PC-9 (cell line): ENCODE results near the gene KRT33B. TPM values are rescaled to one million over a fixed set of nuclear protein-coding genes. Genes with fewer than 3 reads are reported as not detected.

Source experiments
- BruUV-seq: library from RNA; stranded (reverse); fragments of 400-500 nt; replicated peaks from 2 replicates; lab custom pipeline; 2021; lab: Mats Ljungman, UMichigan
- CTCF ChIA-PET: fragments of 300-600 bp; sonication (Branson Sonifier 250); formaldehyde crosslinking; loops from one replicate; lab custom pipeline; 2022; ENCODE audit warnings: antibody characterized with exemption; lab: Charles Lee
- POLR2A ChIA-PET: fragments of 300-600 bp; sonication (Branson Sonifier 250); formaldehyde crosslinking; loops from one replicate; lab custom pipeline; 2022; ENCODE audit warnings: antibody characterized with exemption; ENCODE audit not compliant: unreplicated experiment; lab: Charles Lee
- DNase-seq, 2 experiments: peaks; one replicate each; pipeline versions ENCODE4 v3.0.0 to v3.0.0-alpha.2; 2015 to 2022; ENCODE audit warnings: mixed read lengths in 1 of 2
- H2AFZ ChIP-seq: fragments of 200-600 bp; sonication (generic); 2 replicates; pipeline ENCODE4 v1.8.1; 2017; ENCODE audit warnings: antibody characterized with exemption
- H3F3A ChIP-seq: fragments of 200-600 bp; sonication (generic); 2 replicates; pipeline ENCODE4 v1.8.1; 2017; ENCODE audit warnings: antibody characterized with exemption, mild to moderate bottlenecking, low read depth; ENCODE audit not compliant: insufficient read depth
- H3K27ac ChIP-seq: fragments of 200-600 bp; sonication (generic); 2 replicates; pipeline ENCODE4 v1.6.1; 2016; ENCODE audit warnings: mixed run types
- H3K27me3 ChIP-seq: fragments of 200-600 bp; sonication (generic); 2 replicates; pipeline ENCODE4 v1.6.1; 2016; ENCODE audit warnings: low read depth, mixed run types; ENCODE audit not compliant: insufficient read depth
- H3K36me3 ChIP-seq: fragments of 200-600 bp; sonication (generic); 2 replicates; pipeline ENCODE4 v1.6.1; 2016; ENCODE audit warnings: low read depth, mixed run types
- H3K4me1 ChIP-seq: fragments of 200-600 bp; sonication (generic); replicated peaks from 2 replicates; pipeline ENCODE4 v1.6.1; 2016; ENCODE audit warnings: mixed run types; ENCODE audit not compliant: insufficient read depth
- H3K4me2 ChIP-seq: fragments of 200-600 bp; sonication (generic); 2 replicates; pipeline ENCODE4 v1.6.1; 2017; ENCODE audit warnings: mixed run types
- H3K4me3 ChIP-seq: fragments of 200-600 bp; sonication (generic); 2 replicates; pipeline ENCODE4 v1.6.1; 2016; ENCODE audit warnings: mixed run types
- H3K79me2 ChIP-seq: fragments of 200-600 bp; sonication (generic); 2 replicates; pipeline ENCODE4 v1.6.1; 2017; ENCODE audit warnings: low read depth, mixed run types
- H3K9me2 ChIP-seq: fragments of 200-600 bp; sonication (generic); 2 replicates; pipeline ENCODE4 v1.8.1; 2017; ENCODE audit warnings: mild to moderate bottlenecking; ENCODE audit not compliant: insufficient read depth
- H3K9me3 ChIP-seq: fragments of 200-600 bp; sonication (generic); 2 replicates; pipeline ENCODE4 v1.8.1; 2016; ENCODE audit warnings: low read depth; ENCODE audit not compliant: insufficient read depth
- H4K20me1 ChIP-seq: fragments of 200-600 bp; sonication (generic); 2 replicates; pipeline ENCODE4 v1.8.1; 2017; ENCODE audit not compliant: insufficient read depth
- EZH2 ChIP-seq: fragments of 200-600 bp; sonication (generic); IDR thresholded peaks from 2 replicates; pipeline ENCODE4 v1.8.0; 2017; ENCODE audit warnings: antibody characterized with exemption, low read depth
- intact Hi-C: fragments of 100-400 bp; cut with micrococcal nuclease; formaldehyde crosslinking; loops from one replicate; pipeline ENCODE4 v1.10.0; 2022; ENCODE audit not compliant: unreplicated experiment
- total RNA-seq: library from RNA; stranded (reverse); gene quantifications from 2 replicates; pipeline ENCODE4 v1.2.3, GENCODE V29; 2021
- TF ChIP-seq, protein P1 (sequence below): fragments of 200-600 bp; sonication (generic); conservative IDR thresholded peaks from 2 replicates; pipeline ENCODE4 v1.6.1; 2017; ENCODE audit warnings: mixed run types, antibody characterized with exemption, mild to moderate bottlenecking, moderate library complexity

The KRT33B gene
- total RNA-seq, 1 experiment from 2014 or later = not detected

DNA sequence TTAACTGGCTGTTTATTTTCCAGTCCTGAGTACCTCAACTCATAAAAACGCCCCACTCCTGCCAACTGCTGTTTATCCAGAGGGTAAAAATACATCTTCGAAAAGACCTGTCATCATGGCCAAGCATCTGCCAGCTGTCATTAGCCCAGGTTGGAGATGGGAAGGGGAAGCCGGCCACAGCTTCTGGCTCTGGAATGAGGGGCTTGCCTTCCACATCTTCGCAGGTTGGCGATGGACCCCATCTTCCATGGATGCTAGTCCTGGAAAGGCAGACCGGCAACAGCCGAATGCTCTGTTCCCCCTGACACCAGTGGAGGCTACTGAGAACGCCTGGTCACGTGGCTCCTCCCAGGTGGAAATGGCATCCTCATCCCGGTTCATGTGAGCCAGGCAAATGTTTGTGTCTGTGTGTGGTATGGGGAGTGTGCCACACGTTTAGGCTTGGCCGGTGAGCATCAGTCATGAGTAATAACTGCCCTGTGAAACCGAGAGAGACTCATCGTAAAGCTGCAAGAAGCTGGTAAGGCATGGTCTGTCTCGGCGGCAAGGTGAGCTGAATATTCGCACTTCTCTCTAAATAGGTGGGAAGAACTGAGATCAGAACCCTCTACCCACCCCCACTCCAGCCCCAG is 53.7 kb downstream of the KRT33B start:
- no peaks in the 10 kb centered on the region for H3K9me2 ChIP-seq
- H3K9me3 ChIP-seq = no peaks in the 10 kb centered on the region; the same call in none of the 2 replicates
- H3K4me2 ChIP-seq = no peak overlapping the region
- H2AFZ ChIP-seq = no peak overlapping the region
- TF ChIP-seq, protein P1, sequence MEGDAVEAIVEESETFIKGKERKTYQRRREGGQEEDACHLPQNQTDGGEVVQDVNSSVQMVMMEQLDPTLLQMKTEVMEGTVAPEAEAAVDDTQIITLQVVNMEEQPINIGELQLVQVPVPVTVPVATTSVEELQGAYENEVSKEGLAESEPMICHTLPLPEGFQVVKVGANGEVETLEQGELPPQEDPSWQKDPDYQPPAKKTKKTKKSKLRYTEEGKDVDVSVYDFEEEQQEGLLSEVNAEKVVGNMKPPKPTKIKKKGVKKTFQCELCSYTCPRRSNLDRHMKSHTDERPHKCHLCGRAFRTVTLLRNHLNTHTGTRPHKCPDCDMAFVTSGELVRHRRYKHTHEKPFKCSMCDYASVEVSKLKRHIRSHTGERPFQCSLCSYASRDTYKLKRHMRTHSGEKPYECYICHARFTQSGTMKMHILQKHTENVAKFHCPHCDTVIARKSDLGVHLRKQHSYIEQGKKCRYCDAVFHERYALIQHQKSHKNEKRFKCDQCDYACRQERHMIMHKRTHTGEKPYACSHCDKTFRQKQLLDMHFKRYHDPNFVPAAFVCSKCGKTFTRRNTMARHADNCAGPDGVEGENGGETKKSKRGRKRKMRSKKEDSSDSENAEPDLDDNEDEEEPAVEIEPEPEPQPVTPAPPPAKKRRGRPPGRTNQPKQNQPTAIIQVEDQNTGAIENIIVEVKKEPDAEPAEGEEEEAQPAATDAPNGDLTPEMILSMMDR = no peak
- no peak for TF ChIP-seq EZH2
- H3K4me3 ChIP-seq = no peak overlapping the region
- intact Hi-C loops = no loop called here
- H3K27ac ChIP-seq = no peak overlapping the region
- no peaks in the 10 kb centered on the region for H3K4me1 ChIP-seq
- ChIA-PET CTCF (interaction anchor here (0.6 kb wide), 1 partner anchor 460 kb away, joined by 4 read pairs; no protein-coding TSS in a partner anchor), POLR2A (interaction anchor here (0.7 kb wide), 1 partner anchor 190 kb away, joined by 4 read pairs; no protein-coding TSS in a partner anchor)
- DNase-seq = no peak
- no peaks in the 10 kb centered on the region for H3K27me3 ChIP-seq
- H3K36me3 ChIP-seq = peaks cover 4% of the 10 kb centered on the region; the same call in 1 of the 2 replicates
- no peaks in the 10 kb centered on the region for H3K79me2 ChIP-seq
- H4K20me1 ChIP-seq = no peaks in the 10 kb centered on the region
- no peaks in the 10 kb centered on the region for H3F3A ChIP-seq
- no TSS peak for BruUV-seq

DNA sequence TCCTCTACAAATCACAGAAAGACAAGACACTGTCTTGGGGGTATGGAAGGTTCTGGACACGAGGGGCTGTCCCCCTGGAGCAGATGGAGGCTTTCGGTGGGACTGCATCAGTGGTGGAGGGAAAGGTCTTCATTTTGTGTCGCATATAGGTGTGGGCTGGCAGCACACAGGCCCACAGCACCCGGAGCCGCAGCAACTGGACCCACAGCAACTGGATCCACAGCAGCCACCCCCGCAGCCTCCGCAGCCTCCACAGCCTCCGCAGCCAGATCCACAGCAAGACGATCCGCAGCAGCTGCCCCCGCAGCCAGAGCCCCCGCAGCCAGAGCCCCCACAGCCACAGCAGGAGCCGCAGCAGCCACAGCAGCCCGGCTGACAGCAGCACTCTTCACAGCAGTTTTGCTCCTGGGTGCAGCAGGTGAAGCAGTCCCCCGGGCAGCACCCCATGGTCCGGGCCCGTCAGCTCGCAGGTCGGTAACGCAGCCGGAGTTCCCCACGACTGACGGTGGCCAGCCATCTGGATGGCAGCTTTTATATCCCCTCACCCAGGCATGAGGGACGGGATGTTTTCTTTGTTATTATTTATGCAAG is 54.3 kb downstream of the KRT33B start, which contains the start of gene KRTAP17-1:
TSS of gene KRTAP17-1 (minus strand) at position 507 of the 591 bp plus-strand sequence. CDS start at position 447, 60 bp downstream.
- intact Hi-C loops = no loop called here
- no peaks in the 10 kb centered on the region for H3K4me1 ChIP-seq
- no peak within 1 kb of the TSS for H2AFZ ChIP-seq
- no peak for TF ChIP-seq EZH2
- TF ChIP-seq, protein P1 = no peak
- no peaks in the 10 kb centered on the region for H3K27me3 ChIP-seq
- H3K9me2 ChIP-seq = no peaks in the 10 kb centered on the region
- peaks cover 4% of the 10 kb centered on the region; the same call in 1 of the 2 replicates for H3K36me3 ChIP-seq
- no peak within 1 kb of the TSS for H3K27ac ChIP-seq
- H3F3A ChIP-seq = no peaks in the 10 kb centered on the region
- H4K20me1 ChIP-seq = no peaks in the 10 kb centered on the region
- H3K4me2 ChIP-seq = no peak within 1 kb of the TSS
- DNase-seq = no peak
- no peak within 1 kb of the TSS for H3K4me3 ChIP-seq
- H3K79me2 ChIP-seq = no peaks in the 10 kb centered on the region
- no peaks in the 10 kb centered on the region; the same call in none of the 2 replicates for H3K9me3 ChIP-seq
- BruUV-seq = no TSS peak
- POLR2A ChIA-PET = interaction anchor here (0.5 kb wide), 1 partner anchor 88 kb away, joined by 3 read pairs; no protein-coding TSS in a partner anchor
- CTCF ChIA-PET = interaction anchor here (0.6 kb wide), 1 partner anchor 207 kb away, joined by 3 read pairs; no protein-coding TSS in a partner anchor

Other genes with a start within 250 kb of the KRT33B start
- gene KRTAP4-12, start 245.6 kb downstream of the KRT33B start, total RNA-seq = not detected in 2 replicates
- gene KRTAP4-6, start 229.3 kb downstream of the KRT33B start, total RNA-seq = not detected in 2 replicates
- gene KRTAP4-5, start 220.0 kb downstream of the KRT33B start, total RNA-seq = not detected in 2 replicates
- gene KRTAP4-4, start 209.1 kb downstream of the KRT33B start, total RNA-seq = not detected in 2 replicates
- not detected in 2 replicates for gene KRTAP4-3, start 201.6 kb downstream of the KRT33B start, total RNA-seq
- not detected in 2 replicates for gene KRTAP4-2, start 191.6 kb downstream of the KRT33B start, total RNA-seq
- gene KRTAP4-1, start 184.9 kb downstream of the KRT33B start, total RNA-seq = not detected in 2 replicates
- gene KRTAP9-1, start 179.9 kb downstream of the KRT33B start, total RNA-seq = not detected in 2 replicates
- not detected in 2 replicates for gene KRTAP9-2, start 143.2 kb downstream of the KRT33B start, total RNA-seq
- gene KRTAP9-3, start 137.4 kb downstream of the KRT33B start, total RNA-seq = not detected in 2 replicates
- gene KRTAP9-8, start 131.8 kb downstream of the KRT33B start, total RNA-seq = not detected in 2 replicates
- gene KRTAP9-4, start 120.1 kb downstream of the KRT33B start, total RNA-seq = not detected in 2 replicates
- gene KRTAP9-9, start 114.4 kb downstream of the KRT33B start, total RNA-seq = not detected in 2 replicates
- not detected in 2 replicates for gene KRTAP9-6, start 104.4 kb downstream of the KRT33B start, total RNA-seq
- gene KRTAP9-7, start 94.1 kb downstream of the KRT33B start, total RNA-seq = not detected in 2 replicates
- gene KRTAP29-1, start 67.0 kb downstream of the KRT33B start, total RNA-seq = not detected in 2 replicates
- gene KRTAP16-1, start 60.5 kb downstream of the KRT33B start, total RNA-seq = not detected in 2 replicates
- not detected in 2 replicates for gene KRTAP17-1, start 54.1 kb downstream of the KRT33B start, total RNA-seq
- not detected in 2 replicates for gene KRT33A, start 19.0 kb downstream of the KRT33B start, total RNA-seq
- 0.45 and 1.4 TPM in 2 replicates for gene KRT34, start 12.5 kb upstream of the KRT33B start, total RNA-seq
- gene KRT31, start 27.8 kb upstream of the KRT33B start, total RNA-seq = not detected in 2 replicates
- gene KRT37, start 54.8 kb upstream of the KRT33B start, total RNA-seq = not detected in 2 replicates
- not detected in 2 replicates for gene KRT38, start 71.2 kb upstream of the KRT33B start, total RNA-seq
- gene KRT32, start 97.6 kb upstream of the KRT33B start, total RNA-seq = not detected in 2 replicates
- gene KRT35, start 111.3 kb upstream of the KRT33B start, total RNA-seq = not detected in 2 replicates
- not detected in 2 replicates for gene KRT36, start 120.1 kb upstream of the KRT33B start, total RNA-seq
- 606 and 1,548 TPM in 2 replicates for gene KRT13, start 135.8 kb upstream of the KRT33B start, total RNA-seq
- gene KRT15, start 149.1 kb upstream of the KRT33B start, total RNA-seq = 41.9 and 49.9 TPM in 2 replicates
- 1,811 and 2,277 TPM in 2 replicates for gene KRT19, start 158.5 kb upstream of the KRT33B start, total RNA-seq
- gene KRT9, start 202.2 kb upstream of the KRT33B start, total RNA-seq = 0.55 and 0.73 TPM in 2 replicates
- 2.2 and 2.5 TPM in 2 replicates for gene KRT14, start 217.1 kb upstream of the KRT33B start, total RNA-seq
- 41.7 and 53.5 TPM in 2 replicates for gene KRT16, start 243.0 kb upstream of the KRT33B start, total RNA-seq